Measurements from ENCODE around the gene CAMTA2. TPM values are rescaled to one million over a fixed set of nuclear protein-coding genes. Genes with fewer than 3 reads are reported as not detected.

The CAMTA2 gene
- polyA plus RNA-seq, 3 donors: 23.9 to 35.5 (median 24.3) TPM

DNA sequence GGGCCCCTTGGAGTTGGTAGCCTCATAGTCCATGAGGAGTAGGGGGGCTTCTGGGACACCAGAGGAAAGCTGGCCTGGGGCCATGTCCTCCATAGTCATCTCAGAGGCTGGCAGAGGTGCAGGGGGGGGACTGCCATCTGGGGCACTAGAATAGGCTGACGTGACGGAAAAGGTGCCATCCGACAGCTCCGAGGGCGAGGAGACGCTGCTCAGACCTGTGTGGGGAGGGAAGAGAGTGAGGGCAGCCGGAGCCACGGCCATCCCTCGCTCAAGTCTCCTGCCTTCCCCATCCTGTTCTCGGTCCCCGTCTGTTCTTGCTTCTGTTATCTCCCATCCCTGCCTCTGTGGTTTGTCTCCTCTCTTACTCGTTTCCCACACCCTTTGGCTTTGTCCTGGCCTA is 15.2 kb downstream of the CAMTA2 start:
- DNase-seq (ENCODE audit: extremely low read depth in 1 of 11, low read depth in 9 of 11, low spot score in 4 of 11): no peak

DNA sequence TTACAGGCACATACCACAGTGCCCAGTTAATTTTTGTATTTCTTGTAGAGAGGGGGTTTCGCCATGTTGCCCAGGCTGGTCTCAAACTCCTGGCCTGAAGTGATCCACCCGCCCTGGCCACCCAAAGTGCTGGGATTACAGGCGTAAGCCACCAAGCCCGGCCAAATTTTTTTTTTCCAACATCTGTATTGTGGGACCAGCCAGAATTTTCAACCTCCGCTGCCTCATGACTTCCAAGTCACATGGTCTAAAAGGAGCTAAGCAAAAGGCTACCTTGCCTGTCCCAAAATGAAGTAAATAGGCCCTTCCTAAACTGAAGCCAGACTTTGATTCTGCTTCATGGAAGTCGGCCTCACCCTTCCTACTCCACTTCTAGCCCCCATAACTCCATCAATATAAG is 15.6 kb downstream of the CAMTA2 start:
- DNase-seq (ENCODE audit: extremely low read depth in 1 of 11, low read depth in 9 of 11, low spot score in 4 of 11): no peak

DNA sequence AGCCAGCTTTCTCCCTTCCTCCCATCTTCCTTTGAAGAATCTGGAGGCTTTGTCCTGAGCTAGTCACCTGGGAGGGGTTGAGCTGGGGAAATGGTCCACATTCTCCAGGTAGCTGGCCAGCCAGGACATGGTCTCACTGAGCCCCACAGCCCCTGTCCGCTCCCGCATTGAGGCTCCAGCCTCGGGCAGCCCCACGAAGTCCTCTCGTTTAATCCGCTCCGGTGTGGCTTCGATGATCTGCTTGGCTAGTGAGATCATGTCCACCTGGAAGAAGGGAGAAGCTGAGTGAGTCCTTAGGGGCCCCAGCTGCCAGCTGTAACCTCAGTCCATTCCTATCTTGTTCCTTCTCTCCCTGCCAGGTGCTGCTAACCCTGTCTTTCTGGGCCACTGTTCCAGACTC is 17.2 kb downstream of the CAMTA2 start:
- DNase-seq (ENCODE audit: extremely low read depth in 1 of 11, low read depth in 9 of 11, low spot score in 4 of 11): no peak

DNA sequence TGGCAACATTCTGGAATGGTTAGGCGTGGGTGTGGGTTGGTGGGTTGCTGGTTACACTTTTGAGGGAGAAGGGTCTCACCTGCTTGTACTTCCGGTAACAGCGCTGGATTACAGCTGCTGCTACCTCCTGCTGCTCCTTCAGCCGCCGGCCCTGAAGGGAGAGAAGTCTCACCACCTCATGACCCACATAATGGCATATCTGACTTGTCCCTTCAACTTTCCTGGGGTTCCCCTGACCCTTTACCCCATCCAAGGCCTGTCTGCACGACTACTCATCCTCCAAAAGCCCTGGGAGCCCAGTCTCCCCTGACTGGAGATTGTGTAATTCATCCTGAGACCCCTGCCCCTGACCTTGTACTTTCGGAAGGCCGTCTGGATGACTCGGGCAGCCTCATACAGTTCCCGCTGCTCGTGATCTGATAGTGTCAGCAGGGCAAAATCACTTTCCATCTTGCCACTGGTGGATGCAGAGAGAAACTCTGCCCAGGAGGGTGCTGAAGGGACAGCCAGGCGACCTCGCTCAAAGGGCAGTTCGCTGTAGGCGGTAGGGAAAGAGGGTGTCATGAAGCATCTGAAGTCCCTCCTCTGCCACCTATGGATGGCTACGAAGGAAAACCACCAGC is 17.8 kb downstream of the CAMTA2 start:
- no peak for DNase-seq (ENCODE audit: extremely low read depth in 1 of 11, low read depth in 9 of 11, low spot score in 4 of 11)

DNA sequence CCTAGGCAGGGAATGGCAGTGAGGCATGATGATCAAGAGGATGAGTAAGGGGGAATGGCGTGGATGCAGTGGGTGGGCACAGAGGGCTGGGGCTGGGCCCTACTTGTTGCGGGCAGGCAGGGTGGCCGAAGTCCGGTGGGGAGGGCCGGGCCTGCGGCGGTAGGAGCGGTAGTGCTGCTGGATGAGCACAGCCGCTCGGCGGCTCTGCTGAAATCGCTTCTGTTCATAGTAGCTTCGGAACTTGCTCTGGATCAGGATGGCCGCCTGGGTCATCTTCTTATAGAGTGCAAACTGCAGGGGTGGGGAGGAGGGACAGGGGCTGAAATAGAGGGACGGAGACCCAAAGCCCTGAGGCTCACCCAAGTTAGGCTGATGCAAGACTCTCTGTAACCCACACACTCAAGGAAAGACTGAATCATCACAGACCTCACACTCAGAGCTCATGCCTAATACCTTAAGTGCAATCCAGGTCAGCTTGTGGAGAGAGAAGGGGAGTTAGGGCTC is 18.4 kb downstream of the CAMTA2 start:
- no peak for DNase-seq (ENCODE audit: extremely low read depth in 1 of 11, low read depth in 9 of 11, low spot score in 4 of 11)

DNA sequence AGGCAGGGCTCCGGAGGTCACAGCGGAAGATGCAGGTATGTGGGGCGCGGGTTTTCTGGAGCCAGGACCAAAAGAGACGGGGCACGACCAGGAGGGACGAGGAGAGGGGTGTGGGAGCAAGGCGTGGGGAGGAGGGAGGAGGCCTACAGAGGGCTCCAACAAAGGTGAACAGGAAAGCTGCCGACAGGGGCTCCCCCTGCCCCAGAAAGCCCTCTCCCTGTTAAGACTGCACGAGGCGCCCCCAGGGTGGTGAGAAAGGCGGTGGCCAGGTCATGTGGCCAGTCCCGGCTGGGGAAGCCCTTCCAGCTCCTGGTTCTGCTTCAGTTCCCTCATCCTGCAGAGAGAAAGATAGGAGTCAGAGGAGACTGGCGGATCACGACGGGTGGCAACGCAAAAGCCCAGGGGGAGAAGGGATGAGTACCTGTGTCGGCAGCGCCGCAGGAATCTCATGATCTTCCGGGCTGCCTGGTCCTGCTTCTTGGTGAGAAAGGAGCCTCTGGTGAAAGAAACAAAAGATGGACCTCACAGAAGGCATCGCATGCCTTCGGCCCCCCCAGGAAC is 18.9 kb downstream of the CAMTA2 start:
- DNase-seq (ENCODE audit: extremely low read depth in 1 of 11, low read depth in 9 of 11, low spot score in 4 of 11): no peak

DNA sequence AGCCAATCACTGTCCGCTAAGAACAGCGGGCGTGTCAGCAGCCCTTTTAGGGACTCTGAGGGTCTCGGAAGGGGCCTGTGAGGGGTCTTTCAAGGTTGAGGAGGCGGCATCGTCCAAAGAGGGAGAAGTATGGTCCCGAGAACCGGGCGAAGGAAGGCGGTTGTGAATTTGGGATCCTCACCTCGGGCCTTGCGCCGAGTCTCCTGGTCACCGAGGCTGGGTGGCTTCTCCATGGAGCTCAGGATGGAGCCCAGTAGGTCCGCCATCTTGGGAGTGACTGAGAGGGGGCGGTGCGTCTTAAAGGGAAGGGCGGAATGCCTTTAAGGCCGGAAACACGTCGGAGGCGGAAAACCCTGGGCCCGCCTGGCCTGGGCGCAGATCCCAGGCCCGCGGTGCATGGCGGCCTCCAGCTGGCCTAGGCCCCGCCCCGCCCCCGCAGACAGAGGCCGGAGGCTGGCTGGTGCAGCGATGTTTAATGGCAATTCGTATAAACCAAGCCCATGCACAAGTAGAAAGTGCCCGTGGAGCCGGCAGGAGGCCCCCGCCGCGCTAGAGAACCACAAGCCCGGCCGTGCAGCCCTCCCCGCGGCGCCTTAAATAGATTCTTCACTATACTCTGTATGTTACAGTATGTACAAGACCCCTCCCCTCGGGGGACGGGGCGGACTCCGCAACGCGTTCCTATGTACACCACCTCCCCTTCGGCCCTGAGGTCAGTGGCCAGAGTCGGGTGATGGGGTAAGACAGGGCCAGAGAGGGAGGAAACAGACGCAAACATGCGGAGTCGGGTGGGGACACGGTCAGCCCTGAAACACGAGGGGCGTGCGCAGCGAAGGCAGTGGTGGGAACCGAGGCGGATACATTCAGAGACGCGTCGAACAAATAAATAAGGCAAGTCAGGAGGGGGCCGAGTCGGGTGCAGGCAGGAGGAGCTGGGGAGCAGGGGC is 19.7 kb downstream of the CAMTA2 start, which contains the start of gene SPAG7:
SPAG7 (minus strand) TSS at position 279 of the 947 bp plus-strand sequence; CDS start at position 266, 13 bp downstream.
- DNase-seq (ENCODE audit: extremely low read depth in 1 of 11, low read depth in 9 of 11, low spot score in 4 of 11): peak; percentile 94 to 100 (median 96)

DNA sequence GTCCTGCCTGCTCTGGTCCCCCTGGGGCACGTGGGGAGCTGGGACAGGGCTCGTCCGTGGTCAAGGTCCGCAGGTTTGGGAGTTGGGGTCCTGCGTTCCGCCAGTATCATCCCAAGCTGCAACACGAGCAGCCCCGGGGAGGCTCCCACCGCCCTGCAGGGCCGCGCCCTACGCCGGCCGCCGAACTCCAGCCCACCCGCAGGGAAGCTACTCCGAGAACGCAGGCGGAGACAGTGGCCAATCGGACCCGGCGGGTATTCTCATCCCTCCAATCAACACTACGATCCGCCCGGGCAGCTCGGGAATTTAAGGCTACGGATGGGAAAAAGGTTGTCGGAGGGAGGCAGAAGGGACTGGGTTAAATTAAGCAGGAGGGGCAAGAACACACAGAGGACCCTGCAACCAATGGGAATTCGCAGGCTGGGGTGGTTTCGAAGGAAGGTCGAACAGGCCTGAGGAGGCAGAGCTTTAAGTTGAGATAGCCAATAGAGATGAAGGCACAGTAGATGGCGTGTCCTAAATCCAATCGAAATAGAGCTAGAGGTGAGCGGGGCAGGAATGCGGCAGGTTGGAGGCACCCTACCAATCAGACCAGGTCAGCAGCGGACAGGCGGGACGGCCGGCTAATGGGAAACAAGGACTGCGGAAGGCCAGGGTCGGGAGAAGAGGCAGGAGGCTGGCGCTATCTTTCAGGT is 20.5 kb downstream of the CAMTA2 start:
- DNase-seq (ENCODE audit: extremely low read depth in 1 of 11, low read depth in 9 of 11, low spot score in 4 of 11): peak in 10 of 11 donors; percentile 96 to 100 (median 99)

DNA sequence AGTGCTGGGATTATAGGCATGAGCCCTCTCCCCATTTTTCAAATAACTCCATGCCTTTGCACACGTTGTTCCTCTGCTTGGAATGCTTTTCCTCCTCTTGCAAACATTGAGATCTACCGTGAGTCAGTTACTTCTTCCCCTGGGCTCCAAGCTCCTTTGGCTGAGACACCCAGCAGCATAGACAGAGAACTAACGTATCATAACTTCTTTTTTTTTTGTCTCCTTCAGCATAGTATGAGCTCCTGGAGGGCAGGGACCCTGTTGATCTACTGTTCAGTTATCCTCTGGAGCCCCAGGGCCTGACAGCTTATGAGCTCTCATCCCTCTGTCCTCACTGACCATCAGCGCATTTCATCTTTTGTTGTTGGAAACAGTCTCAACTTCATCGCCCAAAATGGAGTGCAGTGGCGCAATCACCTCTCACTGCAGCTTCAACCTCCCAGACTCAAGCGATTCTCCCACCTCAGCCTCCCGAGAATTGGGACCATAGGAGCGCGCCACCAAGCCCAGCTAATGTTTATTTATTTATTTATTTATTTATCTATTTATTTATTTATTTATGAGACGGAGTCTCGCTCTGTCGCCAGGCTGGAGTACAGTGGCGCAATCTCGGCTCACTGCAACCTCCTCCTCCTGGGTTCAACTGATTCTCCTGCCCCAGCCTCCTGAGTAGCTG is 22.0 kb downstream of the CAMTA2 start:
- no peak for DNase-seq (ENCODE audit: extremely low read depth in 1 of 11, low read depth in 9 of 11, low spot score in 4 of 11)

DNA sequence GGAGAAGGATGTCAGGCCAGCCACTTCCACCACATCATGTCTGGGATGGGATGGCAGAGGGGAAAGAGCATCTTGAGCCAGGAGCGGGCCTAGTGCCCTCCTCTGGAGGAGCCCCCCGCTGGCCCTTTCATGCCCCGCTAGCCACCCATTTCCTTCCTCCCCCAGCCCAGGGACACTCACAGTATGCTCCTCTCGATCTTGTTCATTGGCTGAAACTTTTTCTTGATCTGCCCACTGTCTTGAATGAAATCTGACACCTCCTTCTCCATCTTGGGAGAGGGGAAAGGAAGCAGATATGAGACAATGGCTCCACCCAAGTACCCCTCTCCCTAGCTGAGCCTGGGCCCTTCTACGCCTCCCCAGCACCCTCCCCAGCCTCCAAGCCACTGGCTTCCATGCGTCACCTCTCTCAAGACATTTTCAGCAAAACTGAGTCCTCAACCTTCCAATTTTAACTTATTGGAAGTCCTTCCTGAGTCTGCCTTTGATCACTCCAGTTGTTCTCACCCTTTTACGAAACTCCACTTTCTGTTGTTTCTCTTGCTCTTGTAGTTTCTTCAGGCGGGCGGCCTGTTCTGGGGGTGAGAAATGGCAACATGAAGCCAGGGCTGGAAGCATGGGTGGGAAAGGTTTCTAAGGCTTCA is 27.1 kb downstream of the CAMTA2 start:
- DNase-seq (ENCODE audit: extremely low read depth in 1 of 11, low read depth in 9 of 11, low spot score in 4 of 11): no peak

DNA sequence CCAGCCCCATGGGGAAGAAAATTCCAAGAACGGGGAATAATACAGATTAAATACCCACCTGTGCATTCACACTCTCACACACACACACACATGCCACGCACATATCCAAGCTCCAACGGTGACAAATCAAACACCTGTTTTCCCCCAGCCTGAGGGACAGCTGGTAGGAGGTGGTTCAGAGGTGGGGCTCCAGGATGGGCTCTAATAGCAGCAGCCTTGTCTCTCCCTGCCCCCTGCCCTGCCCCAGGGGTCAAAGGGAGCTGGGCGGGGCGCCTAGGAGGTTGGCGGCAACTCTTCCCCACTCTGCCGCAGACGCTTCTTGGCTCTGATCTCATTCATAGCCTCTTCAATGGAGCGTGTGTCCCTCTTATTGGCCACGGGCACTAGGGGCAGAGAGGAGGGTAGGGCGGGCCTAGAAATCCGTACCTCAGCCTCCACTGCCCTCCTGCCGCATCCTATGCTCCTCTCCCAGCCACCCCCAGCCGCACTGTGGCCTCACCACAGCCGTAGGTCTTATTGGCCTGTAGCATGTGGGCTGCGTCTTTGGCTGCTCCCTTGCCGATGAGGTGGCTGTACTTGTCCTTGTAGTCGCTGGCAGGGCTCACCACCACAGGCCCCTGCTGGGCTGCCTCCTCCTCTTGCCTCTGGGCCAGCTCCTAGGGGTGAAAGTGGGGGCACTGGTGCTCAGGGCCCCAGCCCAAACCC is 28.1 kb downstream of the CAMTA2 start:
- DNase-seq (ENCODE audit: extremely low read depth in 1 of 11, low read depth in 9 of 11, low spot score in 4 of 11): no peak

DNA sequence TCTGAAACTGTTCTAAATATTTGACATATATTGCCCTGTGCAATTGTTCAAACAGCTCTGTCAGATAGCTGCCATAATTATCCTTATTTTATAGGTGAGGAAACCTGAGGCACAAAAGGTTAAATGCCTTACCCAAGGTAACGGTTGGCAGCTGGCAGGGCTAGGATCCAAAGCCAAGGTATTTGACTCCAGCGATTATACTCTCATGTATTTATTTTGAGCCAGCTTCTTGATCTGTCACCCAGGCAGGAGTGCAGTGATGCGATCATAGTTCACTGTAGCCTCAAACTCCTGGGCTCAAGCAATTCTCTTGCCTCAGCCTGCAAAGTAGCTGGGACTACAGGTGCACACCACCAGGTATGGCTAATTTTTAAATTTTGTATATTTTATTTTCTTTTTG is 29.4 kb downstream of the CAMTA2 start:
- no peak for DNase-seq (ENCODE audit: extremely low read depth in 1 of 11, low read depth in 9 of 11, low spot score in 4 of 11)

DNA sequence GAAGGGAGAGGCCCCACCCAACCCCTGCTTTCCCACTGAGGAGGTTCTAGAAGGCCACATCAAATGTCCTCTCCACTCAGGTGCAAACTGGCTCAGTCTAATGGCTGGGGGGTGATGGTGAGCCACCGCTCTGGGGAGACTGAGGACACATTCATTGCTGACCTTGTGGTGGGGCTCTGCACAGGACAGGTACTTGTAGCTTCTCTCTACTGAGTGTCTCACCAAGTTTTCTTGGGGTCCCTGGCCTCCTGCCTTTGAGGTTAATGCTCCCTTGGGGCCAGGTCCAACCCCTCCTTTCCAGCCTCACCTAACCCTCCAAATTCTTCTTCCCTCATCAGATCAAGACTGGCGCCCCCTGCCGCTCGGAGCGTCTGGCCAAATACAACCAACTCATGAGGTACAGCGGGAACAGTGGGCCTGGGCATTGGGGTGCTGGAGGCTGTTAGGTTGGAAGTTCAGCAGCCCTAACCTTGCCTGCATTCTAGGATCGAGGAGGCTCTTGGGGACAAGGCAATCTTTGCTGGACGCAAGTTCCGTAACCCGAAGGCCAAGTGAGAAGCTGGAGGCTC is 30.9 kb downstream of the CAMTA2 start:
- no peak for DNase-seq (ENCODE audit: extremely low read depth in 1 of 11, low read depth in 9 of 11, low spot score in 4 of 11)

DNA sequence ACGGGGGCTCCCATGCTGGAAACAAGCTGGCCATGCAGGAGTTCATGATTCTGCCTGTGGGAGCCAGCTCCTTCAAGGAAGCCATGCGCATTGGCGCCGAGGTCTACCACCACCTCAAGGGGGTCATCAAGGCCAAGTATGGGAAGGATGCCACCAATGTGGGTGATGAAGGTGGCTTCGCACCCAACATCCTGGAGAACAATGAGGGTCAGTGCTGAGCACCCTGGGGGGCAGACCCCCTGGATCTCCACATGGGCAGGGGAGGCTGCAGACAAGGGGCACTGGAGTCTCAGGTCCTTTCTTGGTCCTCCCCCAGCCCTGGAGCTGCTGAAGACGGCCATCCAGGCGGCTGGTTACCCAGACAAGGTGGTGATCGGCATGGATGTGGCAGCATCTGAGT is 32.4 kb downstream of the CAMTA2 start:
- DNase-seq (ENCODE audit: extremely low read depth in 1 of 11, low read depth in 9 of 11, low spot score in 4 of 11): no peak

DNA sequence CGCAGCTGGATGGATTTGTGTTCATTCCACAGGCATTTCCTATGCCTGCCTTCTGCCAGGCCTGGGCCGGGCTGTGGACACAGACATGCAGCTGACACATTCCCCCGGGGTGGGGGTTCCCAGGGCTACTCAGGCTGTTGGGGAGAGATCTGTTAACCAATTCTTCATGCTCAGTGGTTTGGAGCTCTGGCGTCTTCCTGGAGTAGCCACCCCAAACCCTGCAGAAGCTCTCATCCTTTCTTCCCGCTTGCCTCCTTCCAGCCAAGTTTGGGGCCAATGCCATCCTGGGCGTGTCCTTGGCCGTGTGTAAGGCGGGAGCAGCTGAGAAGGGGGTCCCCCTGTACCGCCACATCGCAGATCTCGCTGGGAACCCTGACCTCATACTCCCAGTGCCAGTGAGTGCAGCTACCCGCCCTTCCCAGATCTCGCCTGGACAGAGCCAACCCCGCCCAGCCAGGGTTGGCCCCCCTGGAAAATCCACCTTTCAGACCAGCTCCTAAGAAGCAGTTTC is 34.0 kb downstream of the CAMTA2 start:
- no peak for DNase-seq (ENCODE audit: extremely low read depth in 1 of 11, low read depth in 9 of 11, low spot score in 4 of 11)

DNA sequence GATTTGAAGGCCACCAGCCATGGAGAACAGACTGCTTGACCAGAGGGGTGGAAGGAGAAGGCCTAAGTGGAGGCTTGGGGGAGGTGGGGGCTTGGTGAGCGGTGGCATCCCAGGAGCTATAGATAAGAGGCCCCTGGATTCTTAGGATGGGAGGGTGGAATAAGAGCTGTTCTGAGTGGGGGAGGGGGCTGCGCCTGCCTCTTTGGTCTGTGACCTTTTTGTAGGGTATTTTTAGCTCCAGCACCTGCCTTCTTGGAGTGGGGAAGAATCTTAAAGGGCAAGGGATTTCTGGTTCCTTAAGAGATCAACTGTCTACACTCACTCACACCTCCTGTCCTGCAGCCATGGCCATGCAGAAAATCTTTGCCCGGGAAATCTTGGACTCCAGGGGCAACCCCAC is 36.0 kb downstream of the CAMTA2 start:
- DNase-seq (ENCODE audit: extremely low read depth in 1 of 11, low read depth in 9 of 11, low spot score in 4 of 11): no peak

DNA sequence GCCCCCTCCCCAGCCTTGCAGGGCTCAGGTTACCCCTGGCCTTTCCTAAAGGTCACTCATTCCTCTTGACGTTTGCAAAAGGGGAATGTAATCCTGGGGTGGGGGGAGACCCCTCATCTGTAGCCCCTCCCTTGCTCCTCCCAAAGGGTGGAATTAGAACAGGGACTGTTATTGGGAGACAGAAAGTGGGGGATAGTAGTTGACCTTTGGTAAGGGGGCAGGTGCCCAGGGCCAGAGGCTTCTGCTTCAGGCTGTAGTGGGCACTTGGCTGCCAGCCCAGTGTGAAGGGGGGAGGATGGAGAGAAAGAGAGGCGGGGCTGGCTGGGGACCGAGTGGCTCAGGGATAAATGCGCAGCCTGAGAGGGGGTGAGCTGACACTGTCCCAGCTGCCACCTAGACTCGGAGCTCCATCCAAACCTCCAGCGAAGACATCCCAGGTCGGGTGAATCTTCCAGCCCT is 36.7 kb downstream of the CAMTA2 start, which contains the start of gene ENO3:
ENO3 (plus strand) TSS at position 374 of the 459 bp plus-strand sequence. CDS start 711 bp downstream, outside the sequence.
- DNase-seq (ENCODE audit: extremely low read depth in 1 of 11, low read depth in 9 of 11, low spot score in 4 of 11): no peak

Data from renal cortex interstitium (tissue), 11 donors.